HG03575 (cell line): ENCODE data around the gene RNF5.
"Not testable (repeated sequence)": the region's sequence is repeated elsewhere in the genome, so short reads cannot be mapped to it uniquely, and the experiment has no call there.

Experiments used
- ATAC-seq: cut with Tn5 transposase; IDR thresholded peaks from one replicate; pipeline ENCODE4 v1.9.1; 2021; ENCODE audit not compliant: unreplicated experiment, insufficient number of reproducible peaks, low FRiP score; ENCODE audit errors: extremely low read depth

The RNF5 gene

DNA sequence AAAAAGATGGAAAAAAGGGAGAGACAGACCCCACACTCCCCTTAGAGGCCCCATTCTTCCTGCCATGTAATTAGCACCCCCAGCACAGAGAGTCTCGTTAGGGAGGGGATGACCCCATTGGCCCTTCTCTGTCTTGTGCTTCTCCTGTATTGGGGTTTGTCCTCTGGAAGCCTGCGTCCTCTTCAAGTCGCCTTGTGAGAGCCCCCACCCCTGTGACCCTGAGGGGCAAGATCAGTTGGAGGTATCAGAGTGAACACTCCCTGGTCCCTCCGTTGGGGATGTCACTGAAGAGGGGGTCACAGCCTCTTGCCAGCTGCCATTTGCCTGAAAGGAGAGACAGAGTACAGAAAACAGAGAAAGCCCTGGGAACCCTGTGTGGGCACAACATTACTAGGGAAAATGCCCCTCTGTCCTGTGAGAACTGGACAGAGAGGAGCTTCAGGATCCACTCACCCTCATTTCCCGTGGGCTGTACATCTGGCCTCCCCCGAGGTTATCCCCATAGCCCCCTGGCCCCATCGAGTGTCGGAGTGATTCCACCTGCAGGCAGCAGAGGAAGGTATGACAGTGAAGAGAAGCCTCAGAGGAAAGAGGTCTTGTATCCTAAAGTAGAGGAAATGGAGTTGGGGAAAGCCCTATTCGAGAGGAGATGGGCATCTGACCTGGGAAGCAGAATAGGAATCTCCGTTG lies 8.1 kb downstream of the RNF5 start:
- ATAC-seq, result not testable (repeated sequence)

DNA sequence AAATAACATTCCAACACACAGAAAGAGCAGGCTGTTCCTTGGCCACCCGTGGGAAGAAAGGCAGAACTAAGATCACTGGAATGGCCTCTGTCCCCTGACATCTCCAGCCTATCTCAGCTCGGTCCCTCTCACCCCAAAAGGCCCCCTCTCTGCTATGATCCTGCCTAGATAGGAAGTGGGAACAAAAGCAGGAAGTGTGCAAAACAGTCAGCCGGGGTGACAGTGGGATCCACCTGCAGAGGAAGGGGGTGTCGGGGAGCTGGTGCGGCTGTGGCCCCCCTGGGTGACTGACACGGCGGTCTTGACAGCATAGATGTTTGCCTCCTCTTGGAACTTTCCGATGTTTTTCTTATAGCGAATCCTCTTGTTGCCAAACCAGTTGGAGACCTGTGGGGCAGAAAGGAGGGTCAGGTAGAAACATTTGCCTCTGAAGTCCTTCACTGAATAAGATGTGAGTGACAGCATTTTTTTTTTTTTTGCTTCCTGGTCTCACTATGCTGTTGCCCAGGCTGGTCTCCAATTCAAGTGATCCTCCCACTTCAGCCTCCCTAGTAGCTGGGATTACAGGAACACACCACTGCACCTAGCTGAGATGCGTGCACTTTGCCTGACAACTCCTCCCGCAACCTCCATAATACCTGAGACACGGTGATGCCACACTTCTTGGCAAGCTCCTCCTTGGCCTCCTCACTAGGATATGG lies 9.0 kb downstream of the RNF5 start:
- no peak for ATAC-seq

DNA sequence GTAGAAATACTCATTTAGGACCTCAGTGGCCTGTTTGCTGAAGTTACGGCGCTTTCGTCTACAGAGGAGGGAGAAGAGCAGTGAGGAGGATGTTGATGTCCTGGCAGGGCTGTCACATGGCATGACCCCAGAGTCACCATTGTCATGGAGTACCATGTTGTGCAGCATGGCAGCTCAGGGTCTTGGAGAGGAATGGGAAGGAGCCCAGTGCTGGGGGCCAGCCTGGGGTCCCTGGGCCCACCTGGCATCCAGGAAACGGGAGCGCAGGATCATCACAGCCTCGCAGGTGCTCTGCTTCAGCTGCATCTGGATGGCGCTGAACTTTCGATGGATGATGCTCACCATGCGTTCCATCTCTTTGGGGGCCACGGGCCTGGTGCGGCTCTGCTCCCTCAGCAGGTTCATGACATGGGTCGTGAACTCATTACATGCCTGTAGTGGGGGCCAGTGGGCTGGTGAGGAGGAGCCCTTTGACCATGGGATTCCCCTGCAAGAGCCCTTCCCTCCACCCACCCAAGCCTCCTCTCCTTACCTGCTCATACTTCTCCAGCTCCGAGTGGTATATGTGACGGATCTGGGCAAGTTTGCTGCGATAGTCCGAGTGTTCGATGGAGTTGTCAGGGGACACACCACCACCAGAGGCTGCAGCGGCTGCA lies 9.6 kb downstream of the RNF5 start:
- ATAC-seq, result not testable (repeated sequence)

DNA sequence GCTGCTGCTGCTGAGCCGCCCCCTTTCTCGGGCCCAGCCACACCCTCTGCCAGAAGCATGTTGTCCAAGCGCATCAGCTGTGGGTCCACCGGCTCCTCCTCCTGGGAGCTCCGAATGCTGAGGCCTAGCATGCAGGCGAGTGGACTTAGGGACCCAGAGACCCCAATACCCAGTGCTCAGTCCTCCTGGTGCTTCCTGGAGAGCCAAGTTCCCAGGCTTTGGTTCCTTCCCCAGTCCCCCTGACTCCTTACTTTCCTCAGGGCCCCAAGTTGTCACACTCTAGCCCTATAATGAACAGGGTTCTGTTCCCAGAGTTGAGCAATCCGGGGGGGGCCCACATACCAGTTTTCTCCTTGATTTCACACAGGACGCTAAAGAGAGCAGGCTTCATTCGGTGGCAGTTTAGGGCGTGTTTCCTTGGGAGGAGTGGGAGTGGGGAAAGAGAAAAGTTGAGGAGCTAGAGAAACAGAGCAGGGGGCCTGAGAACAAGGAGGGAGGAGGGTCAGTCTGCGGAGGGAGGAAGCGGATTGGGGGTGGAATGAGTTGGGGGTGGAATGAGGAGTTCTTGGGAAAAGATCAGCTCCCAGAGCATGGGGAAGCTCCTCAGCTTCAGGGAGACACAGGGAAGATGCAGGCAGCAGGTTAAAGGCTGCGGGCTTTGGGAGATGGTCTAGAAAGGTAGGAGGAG lies 10.3 kb downstream of the RNF5 start:
- no peak for ATAC-seq

DNA sequence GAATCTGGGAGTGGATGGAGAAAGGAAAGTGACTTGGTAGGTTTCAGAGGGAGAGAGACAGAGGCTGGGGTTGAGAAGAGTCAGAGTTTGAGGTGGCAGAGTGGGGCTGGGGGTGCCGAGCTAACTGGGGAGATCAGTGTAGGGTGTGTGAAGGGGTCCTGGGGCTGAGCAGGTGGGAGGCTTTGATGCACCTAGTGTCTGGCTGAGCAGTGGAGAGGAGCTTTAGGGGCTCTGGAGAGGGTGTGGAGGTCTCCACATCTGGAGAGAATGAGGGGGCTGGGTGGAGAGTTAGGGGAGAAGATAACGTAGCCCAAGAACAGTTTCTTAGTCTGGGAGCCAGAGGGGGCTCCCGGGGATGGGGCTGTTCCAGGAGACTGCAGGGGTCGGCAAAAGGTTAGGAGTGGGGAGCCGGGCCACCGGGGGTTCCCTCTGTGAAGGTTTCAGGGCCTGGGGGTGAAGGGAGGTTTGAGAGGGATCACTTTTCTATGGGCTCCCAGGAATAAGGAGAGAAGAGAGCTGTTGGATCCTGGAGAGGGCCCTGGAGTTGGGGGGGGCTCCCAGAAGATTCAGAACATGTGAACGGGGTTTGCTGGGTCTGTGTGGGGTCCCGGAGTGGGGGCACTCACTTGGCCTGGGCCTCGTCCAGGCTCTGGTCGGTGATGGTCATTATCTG lies 11.0 kb downstream of the RNF5 start:
- no peak for ATAC-seq

DNA sequence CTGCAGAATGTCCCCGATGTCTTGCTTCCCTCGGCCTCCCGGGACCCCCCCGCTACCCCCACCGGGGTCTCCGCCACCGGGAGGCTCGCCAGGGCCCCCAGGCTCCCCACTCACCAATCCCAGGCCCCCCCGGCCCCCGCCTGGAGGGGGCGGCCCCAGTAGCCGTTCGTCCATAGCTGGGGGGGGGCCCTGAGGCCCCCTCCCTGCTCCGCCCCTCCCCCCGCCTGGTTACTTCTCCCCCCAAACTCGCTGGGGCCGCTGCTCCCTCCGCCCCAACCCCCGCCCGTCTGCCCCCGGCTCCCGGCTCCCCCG lies 11.5 kb downstream of the RNF5 start:
- ATAC-seq, result no peak

DNA sequence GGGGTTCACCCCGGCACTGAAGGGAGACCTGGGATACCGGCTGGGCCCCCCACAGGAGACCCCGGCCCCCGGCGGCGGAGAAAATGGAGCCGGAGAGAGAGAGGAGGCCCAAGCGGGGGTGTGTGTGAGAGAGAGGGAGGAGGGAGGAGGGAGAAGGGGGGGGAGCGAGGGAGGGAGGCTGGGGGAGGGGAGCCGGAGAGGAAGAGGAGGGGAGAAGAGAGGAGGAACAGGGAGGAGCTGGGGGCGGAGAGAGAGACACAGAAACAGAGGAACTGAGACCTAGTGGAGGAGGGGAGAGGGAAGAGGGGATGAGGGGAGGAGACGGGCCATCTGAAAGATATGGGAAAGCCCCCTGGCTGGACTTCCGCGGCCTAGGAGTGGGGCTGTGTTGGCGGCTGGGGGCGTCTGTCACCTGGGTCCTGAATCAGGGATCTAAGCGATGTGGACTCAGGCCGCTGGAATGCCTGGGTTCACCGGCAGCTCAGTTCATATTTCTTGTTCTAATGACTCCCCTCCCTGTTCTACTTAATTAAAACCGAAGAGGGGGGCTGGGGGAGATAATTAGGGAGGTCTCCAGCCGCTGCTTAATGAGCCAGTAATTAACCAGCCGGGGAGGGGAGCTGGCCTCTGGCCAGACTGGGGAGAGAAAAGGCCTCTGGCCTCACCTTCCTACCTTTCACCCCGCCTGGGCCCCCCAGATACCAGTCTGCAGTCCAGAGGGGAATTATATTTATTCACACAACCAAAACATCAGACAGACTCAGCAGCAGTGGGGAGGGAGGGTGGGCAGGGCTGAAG lies 12.0 kb downstream of the RNF5 start, which contains the start of gene PBX2:
TSS of gene PBX2 (minus strand) at position 149 of the 798 bp plus-strand sequence. CDS start 287 bp downstream, outside the sequence.
- no peak for ATAC-seq

DNA sequence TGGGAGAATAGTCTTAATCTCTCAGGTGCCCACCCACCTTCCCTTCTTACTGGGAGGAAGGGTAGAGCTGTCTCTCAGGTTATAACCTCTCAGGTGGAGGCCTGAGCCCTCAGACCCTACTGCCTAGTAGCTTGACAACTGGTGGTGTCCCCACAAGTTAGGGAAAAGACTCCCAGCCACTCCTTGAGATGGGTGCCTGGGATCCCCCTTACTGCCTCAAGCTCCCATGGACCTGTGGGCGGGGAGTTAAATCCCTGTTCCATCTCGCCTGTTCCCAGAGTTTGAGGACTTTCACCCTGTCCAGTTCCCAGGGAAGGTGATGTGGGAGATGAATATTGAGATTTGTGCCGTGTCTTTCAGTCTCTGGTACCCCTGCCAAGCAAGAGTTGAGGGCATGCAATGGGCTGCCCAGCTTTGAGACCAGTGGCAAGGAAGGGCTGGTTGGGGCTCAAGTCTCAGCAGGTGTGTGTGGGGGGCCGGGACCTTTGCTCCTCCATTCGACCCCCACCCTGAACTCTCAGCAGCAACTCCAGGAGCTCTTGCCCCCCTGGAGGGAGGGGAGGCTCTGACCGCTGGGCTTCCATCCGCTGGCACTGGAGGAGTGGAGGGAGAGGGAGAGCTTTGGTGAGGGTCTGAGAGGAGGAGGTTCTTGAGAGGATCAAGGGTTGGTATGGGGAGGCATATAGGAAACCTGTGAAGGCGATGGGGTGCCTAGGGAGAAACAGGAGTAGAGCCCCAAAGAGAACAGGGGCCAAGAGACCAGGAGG lies 12.9 kb downstream of the RNF5 start:
- ATAC-seq, result no peak

DNA sequence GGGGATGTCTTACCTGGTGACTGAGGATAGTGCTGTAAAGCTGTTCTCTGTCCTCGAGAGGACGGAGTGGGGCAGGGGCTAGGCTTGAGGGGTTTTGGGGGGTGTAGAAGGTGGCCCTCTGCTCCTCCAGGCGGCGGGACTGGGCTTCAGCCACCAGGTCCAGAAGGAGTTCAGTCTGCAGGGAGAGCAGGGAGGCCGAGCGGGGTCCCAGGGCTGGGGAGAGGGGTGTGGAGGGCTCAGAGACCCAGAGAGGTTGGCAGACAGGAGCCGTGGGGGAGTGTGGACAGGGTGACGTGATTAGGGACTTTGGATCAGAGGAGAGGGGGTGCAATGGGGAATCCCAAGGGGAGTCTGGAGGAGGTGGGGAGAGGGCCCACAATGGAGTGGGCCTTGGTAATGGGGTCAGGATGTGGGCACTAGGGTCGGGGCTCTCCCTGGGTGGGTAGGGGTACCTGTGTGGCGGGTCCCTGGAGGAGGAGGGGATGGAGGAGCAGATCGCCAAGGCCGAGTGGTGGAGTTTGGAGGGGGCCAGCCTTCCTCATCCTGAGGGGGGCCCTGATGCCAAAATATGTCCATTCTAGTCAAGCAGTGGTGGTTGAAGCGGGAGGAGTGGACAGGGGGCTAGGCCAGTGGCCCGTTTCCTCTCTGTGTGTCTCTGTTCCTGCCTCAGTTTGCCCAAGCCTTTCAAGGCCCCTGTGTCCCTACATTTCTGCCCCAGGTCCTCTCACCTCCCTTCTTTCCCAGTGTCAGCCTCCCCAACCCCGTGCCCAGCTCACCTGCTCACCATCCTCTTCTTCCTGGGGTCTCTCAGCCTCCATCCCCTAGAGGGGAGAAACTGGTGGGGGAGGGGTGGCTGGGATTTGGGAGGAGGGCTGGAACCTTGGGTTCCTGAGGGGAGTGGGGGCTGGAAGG lies 13.7 kb downstream of the RNF5 start:
- no peak for ATAC-seq

DNA sequence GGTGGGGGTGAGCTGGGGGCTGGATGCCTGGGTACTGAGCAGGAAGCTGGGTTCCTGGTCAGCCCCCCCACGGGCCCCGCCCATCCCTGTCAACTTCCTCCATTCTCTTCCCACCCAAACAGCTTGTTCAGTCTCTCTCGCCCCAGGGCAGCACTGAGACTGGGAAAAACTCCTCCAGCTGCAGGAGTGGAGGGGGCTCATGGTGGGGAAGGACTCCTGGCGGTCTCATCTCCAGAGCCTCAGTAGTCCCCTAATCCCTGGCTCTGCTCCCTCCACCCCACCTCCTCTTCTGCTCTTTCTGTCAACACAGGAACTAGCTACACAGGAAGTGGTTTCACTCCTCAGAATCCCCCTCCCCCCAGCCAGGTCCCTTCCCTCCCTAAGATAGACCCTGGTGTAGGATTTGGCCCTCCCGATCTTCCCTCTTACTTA lies 14.4 kb downstream of the RNF5 start, which contains the start of gene GPSM3:
TSS of gene GPSM3 (minus strand) at position 36 of the 432 bp plus-strand sequence. CDS start 130 bp downstream, outside the sequence.
- ATAC-seq, result no peak

DNA sequence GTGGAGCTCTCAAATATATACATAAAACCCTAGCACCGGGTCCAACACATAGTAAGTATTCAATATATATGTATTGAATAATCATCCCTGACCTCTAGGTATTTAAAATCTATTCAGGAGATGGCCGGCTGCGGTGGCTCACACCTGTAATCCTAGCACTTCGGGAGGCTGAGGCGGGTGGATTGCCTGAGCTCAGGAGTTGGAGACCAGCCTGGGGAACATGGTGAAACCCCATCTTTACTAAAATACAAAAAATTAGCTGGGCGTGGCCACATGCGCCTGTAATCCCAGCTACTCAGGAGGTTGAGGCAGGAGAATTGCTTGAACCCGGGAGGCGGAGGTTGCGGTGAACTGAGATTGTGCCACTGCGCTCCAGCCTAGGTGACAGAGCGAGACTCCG lies 14.9 kb downstream of the RNF5 start:
- not testable (repeated sequence) for ATAC-seq

DNA sequence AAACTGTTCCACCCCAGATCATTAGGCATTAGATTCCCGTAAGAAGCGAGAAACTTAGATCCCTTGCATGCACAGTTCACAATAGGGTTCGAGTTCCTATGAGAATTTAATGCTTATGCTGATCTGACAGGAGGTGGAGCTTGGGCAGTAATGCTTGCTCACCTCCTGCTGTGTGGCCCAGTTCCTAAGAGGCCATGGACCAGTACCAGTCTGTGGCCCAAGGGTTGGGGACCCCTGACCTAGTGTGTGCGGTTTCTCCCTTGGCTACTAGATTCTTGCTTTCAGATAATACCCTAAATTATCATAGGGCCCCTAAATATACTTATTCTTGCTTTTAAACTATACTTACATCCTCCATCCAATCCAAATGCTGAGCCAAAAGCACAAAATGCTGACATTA lies 16.2 kb downstream of the RNF5 start:
- no peak for ATAC-seq

DNA sequence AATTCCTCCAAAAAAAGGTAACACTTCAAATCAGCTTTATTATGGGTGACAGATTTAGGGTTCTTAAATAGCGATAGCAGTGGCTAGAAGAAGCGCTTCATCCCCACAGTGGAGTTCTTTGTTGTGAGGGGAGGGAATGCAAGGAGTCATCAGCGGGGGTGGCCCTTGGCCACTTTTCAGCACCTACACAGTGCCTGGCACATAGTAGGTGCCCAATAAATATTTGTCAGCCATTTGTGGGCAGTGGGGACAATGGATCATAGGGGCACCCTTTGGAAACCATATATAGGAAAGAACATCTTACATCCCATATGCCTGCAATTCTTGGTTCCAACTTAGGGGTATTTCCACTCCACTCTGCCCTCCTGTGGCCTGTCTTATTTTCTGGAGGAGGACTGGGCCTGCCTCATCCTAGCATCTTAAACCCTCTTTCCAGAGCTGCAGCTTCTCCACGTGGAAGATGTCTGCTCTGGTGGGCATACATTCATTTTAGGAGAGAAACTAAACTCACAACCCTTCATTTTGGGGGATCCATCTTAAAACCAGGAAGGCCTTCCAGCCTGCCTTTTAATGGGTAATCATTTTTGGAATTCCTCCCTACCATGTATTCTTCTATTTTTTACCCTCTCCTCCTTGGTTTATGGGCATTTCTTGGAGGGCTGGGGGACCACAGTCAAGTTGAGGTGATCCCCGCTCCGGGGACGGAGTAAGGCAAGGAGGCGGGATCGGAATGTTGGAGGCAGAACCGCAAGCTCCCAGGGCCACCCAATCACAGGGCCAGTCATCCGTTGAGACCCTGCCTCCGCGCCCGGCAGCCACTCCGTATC lies 16.8 kb downstream of the RNF5 start:
- ATAC-seq, result peak; percentile 41

DNA sequence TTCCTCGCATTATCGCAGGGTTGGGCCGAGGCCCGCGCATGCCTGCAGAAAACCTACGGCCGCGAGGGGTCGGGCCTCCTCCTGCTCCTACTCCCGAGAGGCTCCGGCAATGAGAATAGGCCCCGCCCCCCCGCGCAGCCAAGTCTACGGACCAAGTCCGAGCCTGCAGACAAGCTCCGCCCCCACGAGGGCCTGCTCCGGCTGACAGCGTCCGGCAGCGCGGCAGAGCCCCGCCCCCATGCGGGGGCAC lies 17.4 kb downstream of the RNF5 start:
- no peak for ATAC-seq

DNA sequence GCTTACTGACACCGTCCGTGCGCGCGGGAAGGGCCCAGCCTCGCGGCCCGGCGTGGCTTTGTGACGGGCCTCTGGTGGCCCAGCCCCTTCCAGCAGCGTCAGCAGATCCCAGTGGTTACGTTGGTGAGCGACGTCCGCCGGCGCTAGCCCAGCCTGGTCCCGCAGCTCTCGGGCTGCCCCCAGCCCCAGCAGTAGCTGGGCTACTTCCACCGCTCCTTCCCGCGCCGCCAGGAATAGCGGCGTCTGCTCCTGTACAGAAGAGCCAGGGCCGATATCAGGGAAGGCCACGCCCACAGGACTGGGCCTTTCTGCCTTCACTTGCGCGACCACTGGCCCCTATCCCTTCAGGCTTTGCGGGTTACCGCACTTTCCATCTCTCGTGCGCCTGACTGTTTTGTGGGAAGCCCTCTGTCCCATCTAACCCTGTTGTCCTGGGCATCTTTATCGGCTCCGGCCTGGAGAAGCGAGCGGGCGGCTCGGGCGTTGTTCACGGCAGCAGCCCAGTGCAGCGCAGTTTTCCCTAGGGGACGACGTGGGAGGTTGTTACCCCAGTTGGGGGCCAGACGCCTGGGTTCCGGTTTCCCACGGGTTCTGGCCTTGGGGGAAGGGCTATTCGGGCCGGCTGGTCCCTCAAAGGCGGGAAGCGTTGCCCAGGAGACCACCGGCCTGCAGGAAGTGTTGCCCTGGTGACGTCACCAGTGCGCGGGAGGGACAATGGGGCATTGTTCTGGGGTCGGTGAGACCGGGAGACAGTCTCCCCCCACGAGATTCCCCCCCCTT lies 17.9 kb downstream of the RNF5 start:
- peak; percentile 31 for ATAC-seq
